ENCODE data around the gene VSTM5. TPM values are rescaled to one million over a fixed set of nuclear protein-coding genes. Genes with fewer than 3 reads are reported as not detected.

VSTM5 gene
- total and polyA plus RNA-seq, 2 of the 8 experiments (the other 6 are each of a cell fraction or from before 2014, with no cell fraction given): 0.22 to 0.70 TPM

GRCh38 chr11:93849201-93849600, 1.2 kb downstream of the VSTM5 start:
- H3K27ac ChIP-seq (ENCODE audit: low read depth, low read length): no peak overlapping the region
- CTCF ChIA-PET (ENCODE audit: partially characterized antibody): interaction anchor here (1.0 to 1.1 kb wide), 2 partner anchors 20 to 65 kb away, joined by 3 to 4 read pairs; partner anchors contain the start of gene MED17
- peaks cover 0 to 3% (median 2%) of the 10 kb centered on the region in 4 experiments; a peak in 3 of 7 replicates for H3K4me1 ChIP-seq (replicated peaks in 1 of 4; ENCODE audit: control insufficient read depth in 3 of 4, insufficient read depth in 4 of 4, low read length in 3 of 4)
- WGBS, 2 experiments (ENCODE audit: extremely low coverage in 1 of 2, insufficient coverage in 1 of 2, insufficient read length in 1 of 2, insufficient replicate concordance in 2 of 2, low coverage in 1 of 2, low lambda C conversion rate in 2 of 2, missing lambda C conversion rate in 1 of 2): 86% methylated on average over 5 of the region's 5 CpGs; no CpG with 5 or more reads in 1 of the 2 experiments
- H3K23ac ChIP-seq (ENCODE audit: insufficient read length): no peak overlapping the region
- POLR2A ChIA-PET (ENCODE audit: partially characterized antibody): interaction anchor here (0.7 kb wide), 1 partner anchor 11 kb away, joined by 3 read pairs; no protein-coding TSS in a partner anchor
- H3K79me2 ChIP-seq (ENCODE audit: control insufficient read depth in 1 of 2, insufficient read depth in 2 of 2, low read length in 2 of 2): no peaks in the 10 kb centered on the region
- H2BK120ac ChIP-seq (replicated peaks; ENCODE audit: low read depth, low read length): no peak overlapping the region
- no peak overlapping the region for H2BK12ac ChIP-seq (ENCODE audit: low read depth, low read length)
- H3K14ac ChIP-seq (ENCODE audit: insufficient read length): no peak overlapping the region
- TF ChIP-seq TBP (IDR thresholded peaks at IDR 0.05; ENCODE audit: low read depth, low read length) (no peak), TAF1 (IDR thresholded peaks at IDR 0.05; ENCODE audit: low read depth, low read length) (no peak)
- H3K23me2 ChIP-seq (ENCODE audit: low read depth, low read length): 0 out of 2 replicates have a peak, but pooled peaks cover 3% of the 10 kb centered on the region
- no peaks in the 10 kb centered on the region for H3K36me3 ChIP-seq (ENCODE audit: control insufficient read depth in 2 of 4, insufficient read depth in 4 of 4, low read length in 3 of 4)
- no peak overlapping the region for H3K4me3 ChIP-seq (ENCODE audit: extremely low read depth in 1 of 4, insufficient read depth in 2 of 4, low read depth in 3 of 4, low read length in 4 of 4)
- H4K20me1 ChIP-seq (replicated peaks in 1 of 2; ENCODE audit: control insufficient read depth in 1 of 2, insufficient read depth in 2 of 2, low read length in 2 of 2): no peaks in the 10 kb centered on the region
- no peak overlapping the region for H3K4ac ChIP-seq (replicated peaks; ENCODE audit: insufficient read length, low read depth, low read length)
- no peak overlapping the region for H2BK20ac ChIP-seq (ENCODE audit: low read length)
- no peak overlapping the region for H4K8ac ChIP-seq (ENCODE audit: extremely low read depth, insufficient read depth, low read length)
- H3K27me3 ChIP-seq (replicated peaks in 1 of 4; ENCODE audit: control insufficient read depth in 3 of 4, extremely low read depth in 1 of 4, insufficient read depth in 3 of 4, low read length in 3 of 4): no peaks in the 10 kb centered on the region; a peak in 2 of 7 replicates
- H4K91ac ChIP-seq (replicated peaks; ENCODE audit: insufficient read length, low read length): no peak overlapping the region
- FAIRE-seq (no peak), DNase-seq (ENCODE audit: low read depth in 1 of 2, low spot score in 2 of 2) (no peak)
- H2BK15ac ChIP-seq (ENCODE audit: low read length): no peak overlapping the region
- H2AK5ac ChIP-seq (ENCODE audit: low read depth, low read length): no peak overlapping the region
- no peak overlapping the region for H3K56ac ChIP-seq (replicated peaks; ENCODE audit: insufficient read length, low read depth, low read length)
- H2BK5ac ChIP-seq (ENCODE audit: low read depth, low read length): no peak overlapping the region
- H3K9me3 ChIP-seq (ENCODE audit: insufficient read depth in 2 of 2, low read depth in 1 of 2, low read length in 1 of 2): no peaks in the 10 kb centered on the region
- H3K9ac ChIP-seq (replicated peaks in 1 of 4; ENCODE audit: extremely low read depth in 1 of 4, low read depth in 3 of 4, low read length in 3 of 4): no peak overlapping the region
- H3K79me1 ChIP-seq (ENCODE audit: low read depth, low read length): no peaks in the 10 kb centered on the region
- H3K18ac ChIP-seq (ENCODE audit: extremely low read depth, low read length): no peak overlapping the region
- no peak overlapping the region for H2AFZ ChIP-seq (ENCODE audit: low read length)
- H4K5ac ChIP-seq (ENCODE audit: insufficient read length, low read depth, low read length): no peak overlapping the region
- 0 out of 4 replicates have a peak overlapping the region, but pooled peaks of 1 of the 2 experiments have one; percentile 51 for H3K4me2 ChIP-seq (ENCODE audit: insufficient read depth in 1 of 2, low read depth in 2 of 2, low read length in 2 of 2)
